Hematopoietic multipotent progenitor cell (in vitro differentiated cells): Measurements from ENCODE around the gene MYL6. TPM values are rescaled to one million over a fixed set of nuclear protein-coding genes. Genes with fewer than 3 reads are reported as not detected.
"Not testable (repeated sequence)": the region's sequence is repeated elsewhere in the genome, so short reads cannot be mapped to it uniquely, and the experiment has no call there.

Experiments
- DNase-seq, 3 donors: peaks; one replicate each; pipeline ENCODE4 v3.0.0-alpha.2; 2011 to 2015; ENCODE audit warnings: low read depth in 2 of 3, low spot score in 2 of 3
- total RNA-seq: library from RNA; depleted of rRNA; stranded (reverse); fragments of >200 nt; gene quantifications from one replicate; pipeline ENCODE4 v1.2.3, GENCODE V29; 2012

The MYL6 gene
- total RNA-seq, 1 donor: 563 TPM

DNA sequence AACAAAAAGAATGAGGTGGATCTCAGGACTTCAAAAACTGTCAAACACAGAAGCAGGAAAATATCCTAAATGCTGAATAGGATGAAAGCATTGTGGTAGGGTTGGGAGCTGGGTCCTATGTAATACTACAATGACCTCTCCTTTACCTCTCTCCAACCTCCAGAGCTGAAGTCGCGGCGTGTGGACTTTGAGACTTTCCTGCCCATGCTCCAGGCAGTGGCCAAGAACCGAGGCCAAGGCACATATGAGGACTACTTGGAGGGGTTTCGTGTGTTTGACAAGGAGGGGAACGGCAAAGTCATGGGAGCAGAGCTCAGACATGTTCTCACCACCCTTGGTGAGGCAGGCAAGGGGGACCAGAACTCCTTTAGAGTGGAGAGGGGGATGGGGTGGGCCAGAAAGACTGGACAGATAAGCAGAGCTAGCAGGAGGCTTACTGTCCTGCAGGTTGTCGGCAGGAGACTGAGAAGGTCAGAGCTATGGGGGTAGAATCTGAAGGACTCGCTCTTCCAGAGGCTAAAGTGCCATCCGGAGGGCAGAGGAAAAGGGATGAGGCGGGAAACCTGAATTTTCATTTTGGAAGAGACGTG is 2.8 kb upstream of the MYL6 start:
- DNase-seq: no peak

GRCh38 chr12:56156464-56157200 is 1.5 kb upstream of the MYL6 start:
- not testable (repeated sequence) for DNase-seq

- DNase-seq: peak; percentile 47 to 87 (median 81)
These were observed 744 bp upstream of the MYL6 start for GRCh38 chr12:56157201-56158028.

- DNase-seq: peak in 1 of 3 donors; percentile 32
These were observed 835 bp downstream of the MYL6 start for GRCh38 chr12:56158926-56159461.

- no peak for DNase-seq
These were observed 1.5 kb downstream of the MYL6 start for GRCh38 chr12:56159482-56160192.

- peak in 1 of 3 donors; percentile 41 for DNase-seq
These were observed 2.1 kb downstream of the MYL6 start for GRCh38 chr12:56160193-56160763.

DNA sequence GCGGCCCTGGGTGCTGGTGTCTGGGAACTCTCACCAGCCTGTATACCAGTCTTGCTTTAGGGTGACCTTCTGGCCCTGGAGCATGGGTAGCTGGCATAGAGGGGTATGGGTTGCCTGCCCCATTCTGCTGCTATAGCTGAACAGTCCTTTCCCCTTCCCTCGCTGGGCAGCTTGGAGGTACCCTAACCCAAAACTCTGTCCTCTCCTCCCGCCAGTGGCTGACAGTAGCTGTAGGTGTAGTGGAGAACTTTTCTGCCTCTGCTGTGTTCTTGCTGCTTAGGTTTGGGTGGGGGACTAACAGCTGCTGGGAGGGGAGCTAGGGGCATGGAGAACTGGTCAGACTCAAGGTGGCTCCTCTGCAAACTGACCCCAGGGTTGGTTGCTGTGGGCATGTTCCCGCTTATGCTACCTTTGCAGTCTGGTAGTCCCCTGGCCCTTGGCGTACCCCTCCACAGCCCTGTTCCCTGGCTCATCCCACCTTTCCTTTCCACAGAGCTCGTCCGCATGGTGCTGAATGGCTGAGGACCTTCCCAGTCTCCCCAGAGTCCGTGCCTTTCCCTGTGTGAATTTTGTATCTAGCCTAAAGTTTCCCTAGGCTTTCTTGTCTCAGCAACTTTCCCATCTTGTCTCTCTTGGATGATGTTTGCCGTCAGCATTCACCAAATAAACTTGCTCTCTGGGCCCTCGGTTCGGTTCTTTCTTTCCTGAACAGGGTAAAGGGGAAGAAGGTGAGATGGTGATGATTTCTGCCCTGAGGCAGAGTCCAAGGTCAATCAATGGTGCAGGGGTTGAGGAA is 2.9 kb downstream of the MYL6 start:
- no peak for DNase-seq

DNA sequence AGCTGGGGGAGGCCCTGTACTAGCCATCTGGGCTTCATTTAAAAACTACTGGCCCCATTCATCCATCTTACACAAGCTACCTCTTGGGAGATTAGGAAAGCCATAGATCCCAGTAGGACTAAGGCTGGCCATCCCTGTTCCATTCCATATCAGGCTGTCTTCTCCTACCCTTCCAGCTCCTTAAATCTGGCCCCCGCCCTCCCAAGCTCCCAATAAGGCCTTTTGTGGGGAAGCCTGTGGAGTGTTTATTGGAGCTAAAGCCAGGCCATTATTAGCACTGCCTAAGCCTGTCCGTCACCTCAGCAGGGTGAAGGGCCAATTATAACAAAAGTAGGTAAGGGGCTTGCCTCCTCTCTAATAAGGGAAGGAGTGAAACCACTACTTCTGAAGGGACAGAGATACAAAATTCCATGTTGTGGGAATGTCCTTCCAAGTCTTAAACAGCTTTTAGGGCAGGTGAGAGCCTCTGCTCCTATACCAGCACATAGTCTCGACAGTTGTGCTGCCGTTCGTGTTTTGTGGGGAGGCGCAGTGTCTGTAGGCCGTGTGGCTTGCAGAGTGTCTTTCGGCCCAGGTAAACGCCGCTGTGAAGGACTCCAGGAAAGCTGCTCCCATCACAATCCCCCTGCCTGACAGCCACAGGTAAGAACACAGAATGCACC is 3.7 kb downstream of the MYL6 start:
- DNase-seq: no peak

- DNase-seq: no peak
These were observed 4.5 kb downstream of the MYL6 start for GRCh38 chr12:56162468-56163290.

DNA sequence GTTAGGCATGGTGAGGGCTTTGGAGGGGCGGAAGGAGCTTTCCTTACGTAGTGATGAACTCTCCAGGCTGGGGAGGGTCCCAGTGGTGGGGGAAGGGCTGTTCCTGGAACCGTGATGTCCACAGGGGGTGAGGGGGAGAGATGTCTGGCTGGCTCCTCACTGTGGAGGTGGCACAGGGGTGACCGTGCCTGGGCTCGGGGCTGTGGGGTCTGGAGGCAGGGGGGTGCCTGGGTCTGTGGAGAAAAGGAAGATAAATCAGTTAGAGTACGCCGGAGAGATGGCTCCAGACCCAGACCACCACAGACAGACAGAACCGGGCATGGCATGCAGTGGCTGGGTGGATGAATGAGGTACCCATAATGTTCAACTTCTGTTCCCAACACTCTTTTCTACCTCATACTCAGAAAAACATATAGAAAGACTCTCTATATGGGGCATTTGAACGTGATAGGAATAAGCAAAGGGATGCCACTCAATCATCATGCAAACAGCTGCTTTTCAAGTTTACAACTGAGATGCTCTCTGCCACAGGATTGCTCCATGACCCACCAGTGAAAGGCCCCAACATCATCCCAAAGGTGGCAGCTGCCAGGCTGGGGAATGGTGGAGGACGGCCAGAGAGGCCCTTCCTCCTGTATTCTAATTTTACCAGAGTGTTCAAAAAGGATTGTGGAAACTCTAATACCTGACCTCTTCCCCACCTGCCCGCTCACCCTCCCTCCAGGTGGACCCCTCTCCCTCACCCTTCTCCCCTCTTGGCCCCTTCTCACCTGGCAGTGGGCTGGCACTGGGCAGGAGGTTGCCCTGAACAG is 5.6 kb downstream of the MYL6 start:
- DNase-seq: no peak

GRCh38 chr12:56164345-56164729 is 6.2 kb downstream of the MYL6 start:
- no peak for DNase-seq

- DNase-seq: no peak
These were observed 7.2 kb downstream of the MYL6 start for GRCh38 chr12:56165369-56165768.

GRCh38 chr12:56169229-56169759 is 11.1 kb downstream of the MYL6 start:
- no peak for DNase-seq

DNA sequence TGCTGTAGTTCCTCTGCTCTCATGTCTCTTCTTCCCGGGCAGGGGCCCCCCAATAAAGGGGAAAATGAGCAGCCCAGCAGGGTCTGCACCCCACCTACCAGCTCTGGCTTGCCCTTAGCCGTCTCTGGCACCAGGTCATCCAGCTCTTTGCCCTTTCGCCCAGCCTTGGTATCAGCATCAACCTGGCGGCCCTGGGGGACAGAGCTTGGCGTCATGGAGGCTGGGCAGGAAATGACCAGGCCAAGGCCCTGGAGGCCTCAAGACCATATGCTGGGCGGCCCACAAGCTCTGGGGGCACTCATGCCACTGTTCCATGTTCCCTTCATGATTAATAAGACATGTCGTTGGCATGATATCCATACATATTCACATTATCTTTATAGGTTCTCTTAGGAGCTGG is 14.7 kb downstream of the MYL6 start:
- DNase-seq: no peak

- no peak for DNase-seq
These were observed 20.2 kb downstream of the MYL6 start for GRCh38 chr12:56178347-56178746.

- DNase-seq: no peak
These were observed 28.8 kb downstream of the MYL6 start for GRCh38 chr12:56186957-56187356.

DNA sequence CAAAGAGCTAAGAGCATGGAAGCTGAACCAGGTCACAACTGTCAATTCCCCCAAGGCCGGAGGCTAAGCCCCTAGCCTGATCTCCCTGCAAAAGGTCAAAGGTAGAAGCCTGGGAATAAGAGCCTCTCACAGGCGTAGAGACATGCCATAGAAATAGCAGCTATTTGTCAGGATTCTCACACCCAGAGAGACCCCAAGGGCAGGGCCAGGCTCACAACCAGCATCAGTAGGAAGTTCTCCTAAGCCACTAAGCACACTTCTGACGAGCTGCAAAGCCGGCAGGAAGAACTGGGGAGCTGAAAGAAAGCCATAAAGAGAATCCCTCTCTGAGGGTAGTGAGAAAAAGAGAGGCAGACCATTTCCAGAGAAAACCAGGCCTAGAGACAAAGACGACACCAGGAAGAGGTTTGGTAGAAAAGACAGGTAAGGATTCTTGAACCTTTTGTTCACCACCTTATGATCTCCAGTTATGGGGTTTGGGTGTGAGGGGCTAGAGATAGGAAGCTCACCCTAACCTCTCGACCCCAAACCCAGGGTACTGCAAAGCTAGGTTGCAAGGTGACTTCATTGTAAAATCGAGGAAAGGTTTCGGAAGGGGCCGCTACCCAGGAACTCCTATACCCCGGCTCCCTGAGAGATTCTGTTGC is 30.1 kb downstream of the MYL6 start:
- DNase-seq: no peak
